Activated CD4-positive, alpha-beta T cell treated with anti-CD3 and anti-CD28 coated beads, Interleukin-2, amount 50 U/mL, for 16 hours (primary cell): ENCODE data around the gene RPRD1B.
"Not testable (repeated sequence)": the region's sequence is repeated elsewhere in the genome, so short reads cannot be mapped to it uniquely, and the experiment has no call there.

Source experiments
- DNase-seq: peaks from one replicate; pipeline ENCODE4 v3.0.0-alpha.2; 2020

RPRD1B gene

GRCh38 chr20:38001173-38001875, 32.2 kb upstream of the RPRD1B start:
- DNase-seq = peak; percentile 75

GRCh38 chr20:38001981-38002380, 31.6 kb upstream of the RPRD1B start:
- peak; percentile 37 for DNase-seq

GRCh38 chr20:38002422-38002821, 31.1 kb upstream of the RPRD1B start:
- no peak for DNase-seq

GRCh38 chr20:38004416-38004815, 29.1 kb upstream of the RPRD1B start:
- DNase-seq = no peak

GRCh38 chr20:38005903-38006302, 27.6 kb upstream of the RPRD1B start:
- DNase-seq = peak; percentile 61

GRCh38 chr20:38007526-38007925, 26.0 kb upstream of the RPRD1B start:
- DNase-seq = no peak

GRCh38 chr20:38008233-38008944, 25.2 kb upstream of the RPRD1B start:
- no peak for DNase-seq

GRCh38 chr20:38009416-38009815, 24.1 kb upstream of the RPRD1B start:
- not testable (repeated sequence) for DNase-seq

GRCh38 chr20:38011696-38012095, 21.9 kb upstream of the RPRD1B start:
- DNase-seq = no peak

- no peak for DNase-seq
These were observed 21.2 kb upstream of the RPRD1B start for GRCh38 chr20:38012332-38012731.

- no peak for DNase-seq
These were observed 19.7 kb upstream of the RPRD1B start for GRCh38 chr20:38013887-38014286.

- no peak for DNase-seq
These were observed 15.6 kb upstream of the RPRD1B start for GRCh38 chr20:38017959-38018358.

- DNase-seq = no peak
These were observed 15.2 kb upstream of the RPRD1B start for GRCh38 chr20:38018385-38018784.

- DNase-seq = peak; percentile 31
These were observed 12.3 kb upstream of the RPRD1B start for GRCh38 chr20:38021087-38021772.

GRCh38 chr20:38023181-38024001, 10.2 kb upstream of the RPRD1B start:
- no peak for DNase-seq

- no peak for DNase-seq
These were observed 9.1 kb upstream of the RPRD1B start for GRCh38 chr20:38024496-38024895.

- DNase-seq = no peak
These were observed 4.1 kb upstream of the RPRD1B start for GRCh38 chr20:38029453-38029852.

GRCh38 chr20:38031957-38032356, 1.6 kb upstream of the RPRD1B start:
- no peak for DNase-seq

GRCh38 chr20:38032585-38033329, 789 bp upstream of the RPRD1B start:
- DNase-seq = no peak

- no peak for DNase-seq
These were observed 633 bp downstream of the RPRD1B start for GRCh38 chr20:38034108-38034649.

GRCh38 chr20:38034961-38035360, 1.4 kb downstream of the RPRD1B start:
- no peak for DNase-seq

- DNase-seq = no peak
These were observed 2.8 kb downstream of the RPRD1B start for GRCh38 chr20:38036366-38036765.
